Stomach (tissue), 9 donors: ENCODE data around the gene HSD11B1. TPM values are rescaled to one million over a fixed set of nuclear protein-coding genes. Genes with fewer than 3 reads are reported as not detected.

Experiments used
- DNase-seq, 2 donors: peaks; one replicate each; pipeline versions ENCODE4 v3.0.0 to v3.0.0-alpha.2; 2013 to 2019
- H3K27ac ChIP-seq, 5 donors: fragments of 200-600 bp in 4 of 5; sonication (generic) in 4 of 5; one replicate each; pipeline ENCODE4 v1.5.1; 2013 to 2019; ENCODE audit warnings: mild to moderate bottlenecking in 1 of 5, moderate library complexity in 1 of 5
- H3K27me3 ChIP-seq, 3 donors: fragments of 200-600 bp; sonication (generic); one replicate each; pipeline ENCODE4 v1.5.1; 2017 to 2019; ENCODE audit warnings: mixed run types in 1 of 3
- H3K36me3 ChIP-seq, 4 donors: fragments of 200-600 bp; sonication (generic); 1 replicate in 3 of 4; 2 replicates in 1 of 4; pipeline ENCODE4 v1.5.1; 2016 to 2019
- H3K4me1 ChIP-seq, 4 donors: fragments of 200-600 bp; sonication (generic); one replicate each; pipeline ENCODE4 v1.5.1; 2016 to 2019
- H3K4me3 ChIP-seq, 4 donors: fragments of 200-600 bp; sonication (generic) in 3 of 4; one replicate each; pipeline ENCODE4 v1.5.1; 2016 to 2019; ENCODE audit warnings: mild to moderate bottlenecking in 1 of 4
- H3K9me3 ChIP-seq, 4 donors: fragments of 200-600 bp; sonication (generic); one replicate each; pipeline ENCODE4 v1.5.1; 2016 to 2019
- EP300 ChIP-seq: sonication (generic); formaldehyde crosslinking; IDR thresholded peaks from one replicate; pipeline ENCODE4 v1.6.1; 2017; ENCODE audit warnings: antibody characterized with exemption
- POLR2A ChIP-seq, 4 donors: fragments of 450-650 bp; IDR thresholded peaks; one replicate each; pipeline ENCODE4 v1.6.1; 2016; ENCODE audit warnings: antibody characterized with exemption in 4 of 4, control low read depth in 2 of 4, mild to moderate bottlenecking in 1 of 4, moderate library complexity in 1 of 4
- POLR2AphosphoS5 ChIP-seq, 3 donors: sonication (generic); formaldehyde crosslinking; IDR thresholded peaks; one replicate each; pipeline ENCODE4 v1.6.1; 2016; ENCODE audit warnings: antibody characterized with exemption in 3 of 3
- WGBS, 5 donors: extraction: QIAGEN DNeasy Blood & Tissue Kit in 3 of 5; methylation state at CpG; one replicate each; pipeline versions ENCODE4 v1.1.5 to v1.1.7; 2013 to 2018; 5-methylcytosine and 5-hydroxymethylcytosine counted together
- intact Hi-C: fragments of 100-400 bp; cut with DNase I; formaldehyde crosslinking; loops from one replicate; pipeline ENCODE4 v1.15.1; 2023; ENCODE audit warnings: low total_unique reads
- polyA plus RNA-seq, 3 donors: library from polyadenylated mRNA; stranded (reverse); fragments of 200-250 nt; gene quantifications; one replicate each; pipeline ENCODE4 v1.2.3, GENCODE V29; 2013
- total RNA-seq, 5 donors: library from RNA; depleted of rRNA; stranded (reverse); fragments of >200 nt; gene quantifications; one replicate each; pipeline versions ENCODE4 v1.1.0 to v1.2.3, GENCODE V29; 2014 to 2016
- TF ChIP-seq, protein P1 (sequence below), 7 experiments: fragments of 450-650 bp in 4 of 7; fragments of 200-600 bp in 3 of 7; sonication (generic) in 3 of 7; IDR thresholded peaks; one replicate each; pipeline ENCODE4 v1.5.1; 2016 to 2019; ENCODE audit warnings: antibody characterized with exemption in 7 of 7, control low read depth in 2 of 7, mild to moderate bottlenecking in 1 of 7
- donor health status: healthy with polysubstance abuse.
- donor health status: Bipolar disorder and iron deficiency.
- donor health status: healthy.

Gene HSD11B1
- total and polyA plus RNA-seq, 8 donors: 1.5 to 14.0 (median 2.6) TPM; not detected in 2

GRCh38 chr1:209768354-209768774, 63.7 kb downstream of the HSD11B1 start:
- Histone ChIP-seq H3K27ac (peak overlapping the region in 4 of 5 donors; percentile 73 to 84 (median 78)), H3K9me3 (no peaks in the 10 kb centered on the region), H3K36me3 (no peaks in the 10 kb centered on the region), H3K4me3 (peak overlapping the region; percentile 24 to 38 (median 28)), H3K4me1 (peaks cover 18 to 55% (median 31%) of the 10 kb centered on the region in 4 donors), H3K27me3 (no peaks in the 10 kb centered on the region)
- intact Hi-C loops: no loop called here
- TF ChIP-seq EP300 (no peak), POLR2AphosphoS5 (IDR thresholded peaks at IDR 0.05) (peak in 1 of 3 donors; percentile 6)
- TF ChIP-seq, protein P1, sequence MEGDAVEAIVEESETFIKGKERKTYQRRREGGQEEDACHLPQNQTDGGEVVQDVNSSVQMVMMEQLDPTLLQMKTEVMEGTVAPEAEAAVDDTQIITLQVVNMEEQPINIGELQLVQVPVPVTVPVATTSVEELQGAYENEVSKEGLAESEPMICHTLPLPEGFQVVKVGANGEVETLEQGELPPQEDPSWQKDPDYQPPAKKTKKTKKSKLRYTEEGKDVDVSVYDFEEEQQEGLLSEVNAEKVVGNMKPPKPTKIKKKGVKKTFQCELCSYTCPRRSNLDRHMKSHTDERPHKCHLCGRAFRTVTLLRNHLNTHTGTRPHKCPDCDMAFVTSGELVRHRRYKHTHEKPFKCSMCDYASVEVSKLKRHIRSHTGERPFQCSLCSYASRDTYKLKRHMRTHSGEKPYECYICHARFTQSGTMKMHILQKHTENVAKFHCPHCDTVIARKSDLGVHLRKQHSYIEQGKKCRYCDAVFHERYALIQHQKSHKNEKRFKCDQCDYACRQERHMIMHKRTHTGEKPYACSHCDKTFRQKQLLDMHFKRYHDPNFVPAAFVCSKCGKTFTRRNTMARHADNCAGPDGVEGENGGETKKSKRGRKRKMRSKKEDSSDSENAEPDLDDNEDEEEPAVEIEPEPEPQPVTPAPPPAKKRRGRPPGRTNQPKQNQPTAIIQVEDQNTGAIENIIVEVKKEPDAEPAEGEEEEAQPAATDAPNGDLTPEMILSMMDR (IDR thresholded peaks at IDR 0.05): no peak
- peak; percentile 55 to 59 for DNase-seq
- 69 to 87% (median 77%) methylated on average over 9 of the region's 9 CpGs for WGBS, 5 donors

DNA sequence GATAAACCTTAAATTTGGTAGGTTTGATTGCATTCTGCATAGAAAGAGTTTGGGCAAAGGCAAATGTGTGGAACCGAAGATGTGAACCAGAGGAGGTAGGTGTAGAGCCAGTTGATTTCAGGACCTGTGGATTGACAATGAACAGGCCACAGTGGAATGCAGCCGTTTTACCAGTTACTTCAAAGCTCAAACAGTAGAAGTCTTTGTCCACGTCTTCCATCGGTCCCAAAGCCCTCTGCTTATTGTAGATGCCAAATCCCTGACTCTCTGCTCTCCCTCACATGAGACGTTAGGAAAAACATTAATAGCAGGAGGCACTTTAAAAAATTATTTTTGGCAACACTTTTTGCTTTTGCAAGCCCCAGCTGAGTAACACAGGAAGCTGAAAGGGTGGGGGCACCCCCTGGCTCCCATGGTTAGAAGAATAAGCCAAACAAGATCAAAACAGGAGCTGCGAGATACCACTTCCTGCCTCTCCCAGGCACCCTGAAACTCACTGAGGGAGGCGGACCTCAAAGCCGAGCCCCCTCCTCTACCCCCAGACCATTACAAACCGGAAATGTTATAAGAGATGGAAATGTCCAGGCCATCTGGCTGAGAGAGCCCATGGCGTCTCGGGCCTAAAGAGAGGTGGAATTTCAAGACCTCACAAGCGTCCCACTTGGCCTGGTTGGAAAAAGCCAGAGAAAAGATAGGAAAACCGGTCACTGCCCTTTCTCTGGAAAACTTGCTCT, 64.7 kb downstream of the HSD11B1 start:
- H3K4me3 ChIP-seq: peak overlapping the region; percentile 24 to 38 (median 28)
- no peaks in the 10 kb centered on the region for H3K9me3 ChIP-seq
- peak overlapping the region in 4 of 5 donors; percentile 73 to 84 (median 78) for H3K27ac ChIP-seq
- H3K27me3 ChIP-seq: no peaks in the 10 kb centered on the region
- intact Hi-C loops: no loop called here
- peak in 1 of 2 donors; percentile 85 for DNase-seq
- peak; percentile 30 to 81 (median 34) for TF ChIP-seq POLR2AphosphoS5 (IDR thresholded peaks at IDR 0.05)
- no peak for TF ChIP-seq POLR2A (IDR thresholded peaks at IDR 0.05)
- peak; percentile 49 for TF ChIP-seq EP300
- no peaks in the 10 kb centered on the region for H3K36me3 ChIP-seq
- H3K4me1 ChIP-seq: peaks cover 18 to 55% (median 31%) of the 10 kb centered on the region in 4 donors
- WGBS, 5 donors: 16 to 47% (median 41%) methylated on average over 13 of the region's 13 CpGs

DNA sequence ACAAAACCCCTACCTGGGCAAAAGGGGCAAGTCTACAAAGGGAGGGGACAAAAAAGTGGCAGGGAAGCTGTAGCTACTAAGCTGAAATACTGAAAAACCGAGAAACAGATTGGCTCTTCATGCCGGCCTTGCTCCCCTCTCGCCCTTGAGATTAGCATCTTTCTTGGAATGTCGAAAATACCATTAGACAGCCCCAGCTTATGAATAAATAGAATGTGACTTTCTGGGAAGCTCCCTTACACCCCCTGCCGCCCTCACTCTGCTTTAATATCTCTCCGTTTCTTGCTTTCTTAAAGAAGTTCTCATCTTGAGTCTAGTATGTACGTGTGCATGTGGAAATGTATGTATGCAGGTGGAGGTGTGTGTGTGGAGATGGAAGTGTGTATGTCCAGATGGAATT, 65.3 kb downstream of the HSD11B1 start:
- H3K27me3 ChIP-seq: no peaks in the 10 kb centered on the region
- TF ChIP-seq, protein P1 (IDR thresholded peaks at IDR 0.05): no peak
- TF ChIP-seq POLR2A (IDR thresholded peaks at IDR 0.05) (no peak), POLR2AphosphoS5 (IDR thresholded peaks at IDR 0.05) (no peak), EP300 (no peak)
- H3K4me3 ChIP-seq: peak overlapping the region; percentile 24 to 38 (median 28)
- H3K27ac ChIP-seq: peak overlapping the region in 4 of 5 donors; percentile 73 to 84 (median 78)
- no peaks in the 10 kb centered on the region for H3K9me3 ChIP-seq
- WGBS, 5 donors: 50 to 76% (median 62%) methylated on average over 7 of the region's 7 CpGs
- intact Hi-C loops: no loop called here
- peaks cover 18 to 55% (median 31%) of the 10 kb centered on the region in 4 donors for H3K4me1 ChIP-seq
- peaks cover 0 to under 1% (median 0%) of the 10 kb centered on the region in 4 donors for H3K36me3 ChIP-seq
- no peak for DNase-seq

GRCh38 chr1:209770636-209771415, 66.2 kb downstream of the HSD11B1 start:
- no peak for DNase-seq
- H3K27ac ChIP-seq: no peak overlapping the region
- H3K36me3 ChIP-seq: peaks cover 0 to 9% (median 3%) of the 10 kb centered on the region in 4 donors
- H3K27me3 ChIP-seq: no peaks in the 10 kb centered on the region
- H3K4me3 ChIP-seq: peak overlapping the region in 3 of 4 donors; percentile 25 to 38 (median 32)
- TF ChIP-seq POLR2A (IDR thresholded peaks at IDR 0.05) (no peak), EP300 (no peak), POLR2AphosphoS5 (IDR thresholded peaks at IDR 0.05) (no peak)
- TF ChIP-seq, protein P1 (IDR thresholded peaks at IDR 0.05): no peak
- peaks cover 18 to 55% (median 31%) of the 10 kb centered on the region in 4 donors for H3K4me1 ChIP-seq
- H3K9me3 ChIP-seq: no peaks in the 10 kb centered on the region
- intact Hi-C loops: no loop called here
- WGBS, 5 donors: 92 to 98% (median 96%) methylated on average over 17 of the region's 17 CpGs
